Thoracic aorta (tissue), 2 donors: ENCODE results near the gene ADGRL3. TPM values are rescaled to one million over a fixed set of nuclear protein-coding genes. Genes with fewer than 3 reads are reported as not detected.

Experiments used
- ATAC-seq: fragments of 150-250 bp; one replicate; pipeline ENCODE4 v1.8.0; 2017; ENCODE audit warnings: low read depth; ENCODE audit not compliant: insufficient number of reproducible peaks, low FRiP score
- DNase-seq: peaks from one replicate; pipeline ENCODE4 v3.0.0-alpha.2; 2020; ENCODE audit warnings: low spot score
- H3K27ac ChIP-seq, 2 donors: fragments of 200-600 bp; sonication (generic); 1 replicate in 1 of 2; 2 replicates in 1 of 2; pipeline ENCODE4 v1.5.1; 2016; ENCODE audit warnings: mild to moderate bottlenecking in 2 of 2, moderate library complexity in 2 of 2
- H3K27me3 ChIP-seq: fragments of 200-600 bp; sonication (generic); replicated peaks from 2 replicates; pipeline ENCODE4 v1.6.0; 2016; ENCODE audit warnings: mild to moderate bottlenecking; ENCODE audit not compliant: insufficient read depth
- H3K36me3 ChIP-seq: fragments of 200-600 bp; sonication (generic); one replicate; pipeline ENCODE4 v1.5.1; 2016
- H3K4me1 ChIP-seq, 2 donors: fragments of 200-600 bp; sonication (generic); 1 replicate in 1 of 2; 2 replicates in 1 of 2; pipeline versions ENCODE4 v1.5.1 to v1.6.0; 2016; ENCODE audit warnings: low read depth in 2 of 2, mild to moderate bottlenecking in 1 of 2; ENCODE audit not compliant: control insufficient read depth in 1 of 2
- H3K4me3 ChIP-seq: fragments of 200-600 bp; sonication (generic); 2 replicates; pipeline ENCODE4 v1.5.1; 2016; ENCODE audit warnings: mild to moderate bottlenecking
- H3K9me3 ChIP-seq: fragments of 200-600 bp; sonication (generic); 2 replicates; pipeline ENCODE4 v1.5.1; 2016
- CTCF ChIP-seq: fragments of 200-600 bp; sonication (generic); IDR thresholded peaks from one replicate; pipeline ENCODE4 v1.5.1; 2019; ENCODE audit warnings: antibody characterized with exemption
- total RNA-seq, 2 donors: library from RNA; depleted of rRNA; stranded (reverse); fragments of >200 nt; gene quantifications; one replicate each; pipeline versions ENCODE4 v1.1.0 to v1.2.3, GENCODE V29; 2016

The ADGRL3 gene
- total RNA-seq, 2 donors from 2014 or later = 17.5 to 18.1 TPM

- no peak for TF ChIP-seq CTCF
- no peaks in the 10 kb centered on the region for H3K4me1 ChIP-seq
- no peak for DNase-seq
- H3K36me3 ChIP-seq = no peaks in the 10 kb centered on the region
- no peaks in the 10 kb centered on the region for H3K9me3 ChIP-seq
- H3K4me3 ChIP-seq = no peak overlapping the region
- H3K27me3 ChIP-seq = no peaks in the 10 kb centered on the region
- no peak for ATAC-seq
- H3K27ac ChIP-seq = no peak overlapping the region
Measured at GRCh38 chr4:61192392-61192791, 7.7 kb upstream of the ADGRL3 start.

DNA sequence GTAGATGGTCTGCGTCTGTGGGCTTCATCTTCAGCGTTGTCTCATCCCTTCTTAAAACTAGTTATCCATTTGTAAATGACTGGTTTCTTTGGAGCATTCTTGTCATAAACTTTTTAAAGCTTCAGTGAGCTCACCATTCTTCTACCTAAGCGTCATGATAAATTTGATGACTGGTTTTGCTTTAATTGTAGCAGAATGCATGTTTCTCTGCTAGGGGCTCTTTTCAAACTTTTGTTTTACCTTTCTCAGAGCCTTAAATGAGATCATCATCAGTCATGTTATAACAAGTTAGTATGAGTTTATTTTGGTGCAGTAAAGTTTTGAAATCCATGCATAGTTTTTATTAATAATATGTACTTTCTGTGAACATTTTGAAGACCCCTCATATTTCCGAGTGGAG lies 6.3 kb upstream of the ADGRL3 start:
- no peaks in the 10 kb centered on the region for H3K4me1 ChIP-seq
- no peak overlapping the region for H3K27ac ChIP-seq
- H3K9me3 ChIP-seq = no peaks in the 10 kb centered on the region
- no peaks in the 10 kb centered on the region for H3K27me3 ChIP-seq
- DNase-seq (no peak), ATAC-seq (no peak)
- H3K36me3 ChIP-seq = no peaks in the 10 kb centered on the region
- no peak overlapping the region for H3K4me3 ChIP-seq
- no peak for TF ChIP-seq CTCF

DNA sequence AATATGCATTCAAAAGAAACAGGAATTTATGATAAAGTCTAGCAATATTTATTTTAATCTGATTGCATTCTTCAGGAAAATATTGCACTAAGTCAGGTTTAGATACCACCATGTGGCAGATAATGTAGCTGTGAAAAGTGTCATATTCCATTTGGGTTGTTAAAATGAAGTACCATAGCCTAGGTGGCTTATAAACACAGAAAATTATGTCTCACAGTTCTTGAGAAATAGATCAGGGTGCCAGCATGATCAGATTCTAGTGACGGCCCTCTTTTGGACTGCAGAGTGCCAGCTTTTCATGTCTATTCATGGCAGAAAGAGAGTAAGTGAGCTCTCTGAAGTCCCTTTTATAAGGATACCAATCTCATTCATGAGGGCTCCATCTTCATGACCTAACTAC lies 5.6 kb upstream of the ADGRL3 start:
- Histone ChIP-seq H3K27ac (no peak overlapping the region), H3K4me3 (no peak overlapping the region), H3K36me3 (no peaks in the 10 kb centered on the region), H3K9me3 (no peaks in the 10 kb centered on the region), H3K4me1 (no peaks in the 10 kb centered on the region), H3K27me3 (no peaks in the 10 kb centered on the region)
- no peak for TF ChIP-seq CTCF
- no peak for DNase-seq
- ATAC-seq = no peak

- ATAC-seq (no peak), DNase-seq (no peak)
- Histone ChIP-seq H3K4me1 (no peaks in the 10 kb centered on the region), H3K9me3 (no peaks in the 10 kb centered on the region), H3K4me3 (no peak overlapping the region), H3K27me3 (no peaks in the 10 kb centered on the region), H3K27ac (no peak overlapping the region), H3K36me3 (no peaks in the 10 kb centered on the region)
- TF ChIP-seq CTCF = no peak
Measured at GRCh38 chr4:61195101-61195500, 5.0 kb upstream of the ADGRL3 start.

- Histone ChIP-seq H3K36me3 (no peaks in the 10 kb centered on the region), H3K27me3 (no peaks in the 10 kb centered on the region), H3K4me3 (no peak overlapping the region), H3K9me3 (no peaks in the 10 kb centered on the region), H3K4me1 (peaks cover 0 to 5% of the 10 kb centered on the region in 2 donors), H3K27ac (no peak overlapping the region)
- DNase-seq (no peak), ATAC-seq (no peak)
- TF ChIP-seq CTCF = no peak
Measured at GRCh38 chr4:61198686-61199085, 1.4 kb upstream of the ADGRL3 start.
